Measurements from ENCODE around the gene PSMF1.

GRCh38 chr20:1102016-1102415, 16.4 kb upstream of the PSMF1 start:
- TF ChIP-seq BHLHE40 (IDR thresholded peaks at IDR 0.05; ENCODE audit: borderline replicate concordance): no peak
- TF ChIP-seq FOXM1 (IDR thresholded peaks at IDR 0.05; ENCODE audit: borderline replicate concordance): no peak
- TF ChIP-seq PKNOX1 (IDR thresholded peaks at IDR 0.05): no peak
- TF ChIP-seq TARDBP (IDR thresholded peaks at IDR 0.05): no peak
- no peak for TF ChIP-seq NFRKB (IDR thresholded peaks at IDR 0.05)
- TF ChIP-seq ELF4 (IDR thresholded peaks at IDR 0.05): no peak
- TF ChIP-seq CTBP1 (IDR thresholded peaks at IDR 0.05; ENCODE audit: borderline replicate concordance): no peak
- no peak for TF ChIP-seq SP1 (IDR thresholded peaks at IDR 0.05)
- TF ChIP-seq FOXK2 (IDR thresholded peaks at IDR 0.05): no peak
- no peak for TF ChIP-seq HDGF (IDR thresholded peaks at IDR 0.05; ENCODE audit: borderline replicate concordance)
- TF ChIP-seq SUZ12 (IDR thresholded peaks at IDR 0.05): no peak
